ENCODE results near the gene FKBP10. TPM values are rescaled to one million over a fixed set of nuclear protein-coding genes. Genes with fewer than 3 reads are reported as not detected.

Gene FKBP10
- total RNA-seq, 4 donors from 2014 or later: 30.5 to 53.1 (median 42.3) TPM

- no peak for TF ChIP-seq CTCF (IDR thresholded peaks at IDR 0.05)
- ATAC-seq (ENCODE audit: low FRiP score) (no peak), DNase-seq (ENCODE audit: low spot score) (no peak)
Observed at GRCh38 chr17:41769985-41770384, 42.8 kb upstream of the FKBP10 start.

- DNase-seq (ENCODE audit: low spot score) (no peak), ATAC-seq (ENCODE audit: low FRiP score) (no peak)
- TF ChIP-seq CTCF (IDR thresholded peaks at IDR 0.05): no peak
Observed at GRCh38 chr17:41771389-41772206, 41.2 kb upstream of the FKBP10 start.

- ATAC-seq (ENCODE audit: low FRiP score): no peak
Observed at GRCh38 chr17:41772218-41772585, 40.6 kb upstream of the FKBP10 start.

GRCh38 chr17:41772586-41773189 lies 40.1 kb upstream of the FKBP10 start:
- ATAC-seq (ENCODE audit: low FRiP score) (no peak), DNase-seq (ENCODE audit: low spot score) (no peak)
- no peak for TF ChIP-seq CTCF (IDR thresholded peaks at IDR 0.05)

More at GRCh38 chr17:41772218-41772585, 40.6 kb upstream of the FKBP10 start:
- TF ChIP-seq CTCF (IDR thresholded peaks at IDR 0.05): no peak
- no peak for DNase-seq (ENCODE audit: low spot score)

- DNase-seq (ENCODE audit: low spot score) (no peak), ATAC-seq (ENCODE audit: low FRiP score) (no peak)
- no peak for TF ChIP-seq CTCF (IDR thresholded peaks at IDR 0.05)
Observed at GRCh38 chr17:41773190-41773588, 39.6 kb upstream of the FKBP10 start.

GRCh38 chr17:41773731-41774193 lies 39.0 kb upstream of the FKBP10 start:
- DNase-seq (ENCODE audit: low spot score) (no peak), ATAC-seq (ENCODE audit: low FRiP score) (no peak)
- TF ChIP-seq CTCF (IDR thresholded peaks at IDR 0.05): no peak

Measured in omental fat pad (tissue), 4 donors.